HEK293T (cell line): ENCODE measurements around the gene PPP1R3C.

ENCODE experiments used
- CTCF ChIA-PET: fragments of 350-600 bp; formaldehyde crosslinking; extraction: SDS; loops from one replicate; lab custom pipeline; 2021; ENCODE audit warnings: antibody characterized with exemption, inconsistent platforms; lab: Yijun Ruan, JAX
- POLR2A ChIA-PET: fragments of 350-600 bp; formaldehyde crosslinking; extraction: SDS; loops from one replicate; lab custom pipeline; 2020; ENCODE audit warnings: antibody characterized with exemption, inconsistent platforms; lab: Yijun Ruan, JAX
- DNase-seq: peaks from one replicate; pipeline ENCODE4 v3.0.0; 2012; ENCODE audit warnings: mixed read lengths; ENCODE audit errors: extremely low spot score
- ARNT ChIP-seq: fragments of 450-650 bp; IDR thresholded peaks from 2 replicates; pipeline ENCODE4 v1.6.1; 2017; ENCODE audit warnings: mild to moderate bottlenecking
- BHLHE40 ChIP-seq: fragments of 450-650 bp; IDR thresholded peaks from 2 replicates; pipeline ENCODE4 v1.6.1; 2016; ENCODE audit warnings: mild to moderate bottlenecking, moderate library complexity, borderline replicate concordance
- CTBP1 ChIP-seq: fragments of 450-650 bp; IDR thresholded peaks from 2 replicates; pipeline ENCODE4 v1.6.1; 2016; ENCODE audit warnings: borderline replicate concordance
- ELF4 ChIP-seq: fragments of 450-650 bp; IDR thresholded peaks from 2 replicates; pipeline ENCODE4 v1.6.1; 2017; ENCODE audit warnings: antibody characterized with exemption
- FOXA1 ChIP-seq: fragments of 450-650 bp; IDR thresholded peaks from 2 replicates; pipeline ENCODE4 v1.6.1; 2016; ENCODE audit warnings: mild to moderate bottlenecking
- FOXK2 ChIP-seq: fragments of 450-650 bp; IDR thresholded peaks from 2 replicates; pipeline ENCODE4 v1.6.1; 2016; ENCODE audit warnings: mild to moderate bottlenecking
- FOXM1 ChIP-seq: fragments of 450-650 bp; IDR thresholded peaks from 2 replicates; pipeline ENCODE4 v1.6.1; 2017; ENCODE audit warnings: mild to moderate bottlenecking, borderline replicate concordance
- HDGF ChIP-seq: fragments of 450-650 bp; IDR thresholded peaks from 2 replicates; pipeline ENCODE4 v1.6.1; 2017; ENCODE audit warnings: antibody characterized with exemption, borderline replicate concordance
- L3MBTL2 ChIP-seq: fragments of 450-650 bp; conservative IDR thresholded peaks from 2 replicates; pipeline ENCODE4 v1.6.1; 2016; ENCODE audit warnings: mild to moderate bottlenecking
- LEF1 ChIP-seq: fragments of 450-650 bp; IDR thresholded peaks from 2 replicates; pipeline ENCODE4 v1.6.1; 2017; ENCODE audit warnings: mild to moderate bottlenecking, borderline replicate concordance
- NFRKB ChIP-seq: fragments of 450-650 bp; IDR thresholded peaks from 2 replicates; pipeline ENCODE4 v1.6.1; 2016; ENCODE audit warnings: mild to moderate bottlenecking, moderate library complexity
- SP1 ChIP-seq: fragments of 450-650 bp; IDR thresholded peaks from 2 replicates; pipeline ENCODE4 v1.6.1; 2017
- SUZ12 ChIP-seq: fragments of 450-650 bp; IDR thresholded peaks from 2 replicates; pipeline ENCODE4 v1.6.1; 2016; ENCODE audit warnings: mild to moderate bottlenecking
- TARDBP ChIP-seq: fragments of 450-650 bp; IDR thresholded peaks from 2 replicates; pipeline ENCODE4 v1.6.1; 2016
- ZNF384 ChIP-seq: fragments of 450-650 bp; IDR thresholded peaks from 2 replicates; pipeline ENCODE4 v1.6.1; 2016
- TF ChIP-seq, protein P1 (sequence below): fragments of 450-650 bp; IDR thresholded peaks from 2 replicates; pipeline ENCODE4 v1.6.1; 2016

PPP1R3C gene

DNA sequence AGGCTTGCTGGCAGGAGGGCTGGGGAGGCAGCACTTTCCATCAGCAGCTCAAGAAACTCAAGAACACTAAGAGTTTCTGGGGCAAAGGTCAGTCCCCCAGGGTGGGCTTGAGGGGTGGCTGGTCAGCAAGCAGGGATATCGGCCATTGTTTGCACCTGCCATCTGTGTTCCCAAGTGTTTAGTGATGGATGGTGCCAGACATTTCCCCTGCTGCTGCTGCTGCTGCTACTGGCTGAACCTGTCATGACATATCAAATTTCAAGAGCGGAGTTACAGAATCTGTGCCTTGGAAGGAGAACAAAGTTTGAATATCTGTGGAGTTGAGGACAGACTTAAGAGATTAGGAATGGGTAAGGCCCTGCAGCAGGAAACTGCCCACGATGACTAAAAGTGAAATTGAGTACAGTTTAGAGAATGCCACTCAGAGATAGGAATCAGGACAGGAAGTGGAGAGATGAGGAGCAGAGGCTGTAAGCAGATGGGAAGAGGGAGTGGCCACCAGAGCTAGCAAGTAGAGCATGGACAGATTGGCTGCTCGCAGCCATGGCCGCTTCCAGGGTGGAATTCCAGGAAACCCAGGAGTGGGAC, 39.2 kb upstream of the PPP1R3C start:
- TF ChIP-seq SUZ12 = no peak
- TF ChIP-seq, protein P1, sequence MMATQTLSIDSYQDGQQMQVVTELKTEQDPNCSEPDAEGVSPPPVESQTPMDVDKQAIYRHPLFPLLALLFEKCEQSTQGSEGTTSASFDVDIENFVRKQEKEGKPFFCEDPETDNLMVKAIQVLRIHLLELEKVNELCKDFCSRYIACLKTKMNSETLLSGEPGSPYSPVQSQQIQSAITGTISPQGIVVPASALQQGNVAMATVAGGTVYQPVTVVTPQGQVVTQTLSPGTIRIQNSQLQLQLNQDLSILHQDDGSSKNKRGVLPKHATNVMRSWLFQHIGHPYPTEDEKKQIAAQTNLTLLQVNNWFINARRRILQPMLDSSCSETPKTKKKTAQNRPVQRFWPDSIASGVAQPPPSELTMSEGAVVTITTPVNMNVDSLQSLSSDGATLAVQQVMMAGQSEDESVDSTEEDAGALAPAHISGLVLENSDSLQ = peak; percentile 1; the same call in 1 of the 2 replicates
- TF ChIP-seq SP1 = no peak
- ChIA-PET POLR2A (no interaction called here), CTCF (no interaction called here)
- DNase-seq = peak; percentile 35

DNA sequence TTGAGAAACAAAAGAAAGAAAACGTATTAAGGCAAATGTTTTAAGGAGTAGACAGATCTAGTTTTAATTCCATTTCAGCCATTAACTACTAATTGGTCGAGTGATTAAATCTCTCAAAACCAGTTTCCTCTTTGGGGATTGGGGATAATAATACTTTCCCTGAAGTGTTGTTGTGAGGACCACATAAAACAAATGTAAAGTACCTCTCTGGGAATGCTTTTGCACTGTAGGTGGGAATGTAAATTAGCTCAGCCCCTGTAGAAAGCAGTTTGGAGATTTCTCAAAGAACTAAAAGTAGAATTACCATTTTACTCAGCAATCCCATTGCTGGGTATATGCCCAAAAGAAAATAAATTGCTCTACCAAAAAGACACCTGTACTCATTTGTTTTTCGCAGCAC, 36.0 kb upstream of the PPP1R3C start:
- ChIA-PET POLR2A (no interaction called here), CTCF (no interaction called here)
- no peak for TF ChIP-seq FOXM1
- no peak for TF ChIP-seq FOXA1
- TF ChIP-seq SUZ12 = no peak
- TF ChIP-seq, protein P1 = no peak
- no peak for TF ChIP-seq CTBP1
- no peak for TF ChIP-seq ZNF384
- TF ChIP-seq BHLHE40 = no peak
- no peak for TF ChIP-seq L3MBTL2
- TF ChIP-seq HDGF = no peak
- no peak for TF ChIP-seq NFRKB
- no peak for TF ChIP-seq SP1
- no peak for TF ChIP-seq FOXK2
- TF ChIP-seq LEF1 = no peak
- no peak for TF ChIP-seq TARDBP
- no peak for TF ChIP-seq ARNT
- no peak for TF ChIP-seq ELF4
- no peak for DNase-seq

DNA sequence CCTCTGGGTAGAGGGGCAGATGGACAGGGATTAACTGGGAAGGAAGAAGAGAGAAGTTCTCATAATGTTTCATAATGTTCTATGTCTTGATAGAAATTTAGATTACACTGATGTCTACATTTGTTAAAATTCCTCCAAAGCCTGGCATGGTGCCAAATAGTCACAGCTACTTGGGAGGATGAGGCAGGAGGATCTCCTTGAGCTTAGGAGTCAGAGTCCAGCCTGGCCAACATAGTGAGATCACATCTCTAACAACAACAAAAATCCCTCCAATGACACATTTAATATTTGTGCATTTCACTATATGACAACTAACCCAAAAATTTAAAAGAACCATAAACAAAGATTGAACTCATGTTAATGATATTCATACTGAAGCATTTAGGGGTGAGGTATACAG, 33.0 kb upstream of the PPP1R3C start:
- CTCF ChIA-PET = no interaction called here

DNA sequence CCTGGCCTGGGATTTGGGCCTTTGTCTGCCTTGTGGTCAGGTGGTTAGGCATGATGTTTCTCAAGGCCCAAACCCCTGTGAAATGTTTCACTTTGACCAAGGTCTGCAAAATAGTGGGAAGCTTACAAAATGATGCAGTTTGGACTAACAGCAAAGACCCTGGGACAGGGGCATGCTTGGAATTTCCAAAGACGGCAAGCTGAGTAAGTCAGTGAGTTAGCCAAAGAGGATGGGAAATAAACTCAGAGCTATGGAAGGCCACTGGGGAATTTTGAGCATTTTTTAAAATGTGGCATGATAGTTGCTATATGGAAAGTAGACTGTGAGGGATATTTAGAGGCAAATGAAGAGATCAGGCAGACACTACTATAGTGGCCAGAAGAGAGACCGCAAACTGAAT, 31.6 kb upstream of the PPP1R3C start:
- POLR2A ChIA-PET = no interaction called here
- no peak for TF ChIP-seq ELF4
- no peak for TF ChIP-seq CTBP1
- no peak for TF ChIP-seq NFRKB
- TF ChIP-seq ZNF384 = no peak
- no peak for TF ChIP-seq TARDBP
- TF ChIP-seq, protein P1 = no peak
- no peak for TF ChIP-seq BHLHE40
- TF ChIP-seq ARNT = no peak
- no peak for TF ChIP-seq LEF1
- TF ChIP-seq HDGF = no peak
- no peak for TF ChIP-seq FOXM1
- TF ChIP-seq FOXA1 = no peak
- TF ChIP-seq FOXK2 = no peak
- no peak for TF ChIP-seq SP1
- TF ChIP-seq SUZ12 = no peak
- TF ChIP-seq L3MBTL2 = no peak
- no peak for DNase-seq
- CTCF ChIA-PET = no interaction called here

More for the DNA sequence above, 33.0 kb upstream of the PPP1R3C start:
- TF ChIP-seq ZNF384 (no peak), SUZ12 (no peak), SP1 (no peak), TARDBP (no peak), ELF4 (no peak), FOXK2 (no peak)
- TF ChIP-seq, protein P1 = no peak
- no peak for DNase-seq
- POLR2A ChIA-PET = no interaction called here

DNA sequence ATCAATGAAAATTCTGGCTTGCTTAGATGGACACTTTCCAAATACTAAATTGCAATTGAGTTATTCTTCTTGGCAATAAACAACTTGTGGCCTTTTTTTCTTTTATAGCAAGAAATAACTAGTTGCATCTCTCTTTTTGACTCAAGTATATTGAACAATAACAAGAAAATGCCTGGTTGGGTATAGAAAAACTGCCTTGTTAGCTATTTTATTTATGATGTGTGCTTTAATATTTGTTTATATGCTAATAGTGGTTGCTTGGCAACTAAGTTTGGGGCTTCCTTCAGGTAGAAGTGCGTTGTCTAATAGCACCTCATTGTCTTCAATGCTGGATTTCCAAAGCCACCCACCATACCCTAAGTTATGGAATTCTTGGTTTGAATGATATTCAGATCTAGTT, 30.1 kb upstream of the PPP1R3C start:
- ChIA-PET POLR2A (no interaction called here), CTCF (interaction anchor here (1.3 kb wide), 1 partner anchor 27 kb away, joined by 3 read pairs; no protein-coding TSS in a partner anchor)
- TF ChIP-seq FOXM1 (no peak), SP1 (no peak), CTBP1 (no peak), BHLHE40 (no peak), LEF1 (no peak), FOXK2 (no peak)
- TF ChIP-seq, protein P1 = no peak
- DNase-seq = no peak

DNA sequence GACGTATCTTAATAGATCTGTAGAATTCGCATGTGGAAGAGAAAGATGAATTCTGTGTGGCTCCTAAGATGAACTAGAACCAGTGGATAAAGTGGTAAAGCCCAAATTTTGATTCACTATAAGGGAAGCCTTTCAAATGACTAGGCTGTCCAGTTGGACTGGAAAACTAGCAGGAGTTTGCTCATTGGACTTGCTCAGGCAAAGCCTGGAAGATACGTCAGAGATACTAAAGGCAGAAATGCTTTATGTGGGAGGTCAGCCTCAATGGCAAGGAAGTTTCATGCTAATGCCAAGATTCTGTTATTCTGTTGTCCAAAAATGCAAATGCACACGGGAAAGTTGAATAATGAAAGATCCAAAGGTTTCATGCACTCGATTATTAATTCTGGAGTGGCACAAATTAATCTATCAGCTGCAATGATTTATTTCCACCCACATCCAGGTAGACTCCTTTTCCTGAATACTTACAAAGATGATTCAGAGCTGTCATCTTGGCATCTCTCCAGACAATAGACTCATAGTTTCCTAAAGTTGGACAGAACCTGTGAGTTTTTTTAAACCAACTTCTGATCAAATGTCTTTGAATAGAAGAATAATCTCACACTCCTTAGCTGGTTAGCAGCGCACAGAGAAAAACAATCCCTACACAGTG, 20.5 kb upstream of the PPP1R3C start:
- TF ChIP-seq TARDBP (no peak), FOXA1 (no peak), HDGF (no peak), FOXK2 (no peak), NFRKB (no peak), CTBP1 (no peak)
- TF ChIP-seq, protein P1 = no peak
- no peak for DNase-seq
- CTCF ChIA-PET = no interaction called here
- POLR2A ChIA-PET = no interaction called here
